GM19351 (cell line): Measurements from ENCODE around the gene PRM2.
A peak's percentile ranks its signal among the peaks of the same experiment; 100 is the strongest.
"Not testable (repeated sequence)": the region's sequence is repeated elsewhere in the genome, so short reads cannot be mapped to it uniquely, and the experiment has no call there.

ENCODE experiments used
- ATAC-seq: cut with Tn5 transposase; IDR thresholded peaks from one replicate; pipeline ENCODE4 v1.9.1; 2021; ENCODE audit warnings: mild to moderate bottlenecking, moderate library complexity; ENCODE audit not compliant: unreplicated experiment

PRM2 gene

DNA sequence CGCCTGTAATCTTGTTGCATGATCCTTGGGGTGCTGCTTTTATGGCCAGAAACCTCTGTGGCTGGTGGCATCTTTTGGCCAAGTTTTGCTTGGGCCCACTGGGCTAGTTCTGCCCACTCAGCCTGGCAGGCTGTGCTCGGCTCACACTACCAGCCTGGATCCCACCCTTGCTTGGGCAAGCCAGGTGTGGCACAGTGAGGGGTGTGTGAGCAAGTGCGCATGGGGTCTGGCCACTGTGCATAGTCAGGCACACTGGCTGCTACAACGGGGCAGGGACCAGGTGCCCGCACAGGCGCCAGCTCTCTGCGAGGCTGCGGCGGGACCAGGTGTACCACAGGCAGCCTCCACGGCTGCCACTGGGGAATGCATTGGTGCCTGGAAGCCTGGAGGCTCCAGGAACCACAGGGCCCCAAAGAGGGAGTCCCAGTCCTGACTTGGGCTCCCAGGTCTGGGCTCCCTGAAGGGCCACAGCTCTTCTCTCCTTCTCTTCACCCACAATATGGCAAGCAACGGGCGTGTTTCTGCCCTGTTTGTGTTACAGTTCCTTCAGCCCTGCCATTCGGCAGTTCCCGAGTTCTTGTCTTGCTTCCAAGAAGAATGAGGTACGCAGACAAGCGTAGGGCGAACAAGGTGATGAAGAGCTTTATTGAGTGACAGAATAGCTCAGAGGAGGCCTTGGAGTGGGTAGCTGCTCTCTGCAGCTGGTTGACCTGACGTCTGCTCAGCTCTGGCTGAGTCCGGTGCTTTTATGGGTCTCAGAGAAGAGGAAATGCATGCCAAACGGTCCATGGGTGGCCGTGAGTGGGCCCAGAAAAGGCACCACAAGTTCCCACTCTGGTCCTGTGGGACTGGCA lies 31.6 kb upstream of the PRM2 start:
- ATAC-seq: no peak

GRCh38 chr16:11306997-11307638 lies 30.8 kb upstream of the PRM2 start:
- no peak for ATAC-seq

- no peak for ATAC-seq
Measured at GRCh38 chr16:11306381-11306780, 30.1 kb upstream of the PRM2 start.

GRCh38 chr16:11303405-11304138 lies 27.3 kb upstream of the PRM2 start:
- no peak for ATAC-seq

DNA sequence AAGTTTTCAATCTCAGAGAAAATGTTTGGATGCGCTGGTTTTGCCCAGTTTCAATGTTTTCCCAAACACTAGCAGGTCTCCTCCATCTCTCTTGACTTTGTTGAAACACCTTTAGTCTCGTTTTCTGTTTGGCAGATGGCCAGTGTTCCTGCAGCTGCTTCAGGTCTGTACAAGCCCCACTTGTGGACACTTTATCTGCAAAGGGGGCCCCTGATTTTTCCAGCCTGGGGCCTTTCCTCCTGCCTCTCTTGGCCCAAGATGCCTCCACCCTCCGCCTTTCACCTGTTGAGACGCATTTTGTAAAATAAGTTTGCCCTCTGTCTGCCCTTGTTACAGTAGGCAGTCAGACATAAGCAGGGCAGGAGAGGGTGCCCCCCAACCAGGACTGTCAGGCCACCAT lies 26.7 kb upstream of the PRM2 start:
- ATAC-seq: no peak

GRCh38 chr16:11301645-11302501 lies 25.6 kb upstream of the PRM2 start:
- ATAC-seq: no peak

DNA sequence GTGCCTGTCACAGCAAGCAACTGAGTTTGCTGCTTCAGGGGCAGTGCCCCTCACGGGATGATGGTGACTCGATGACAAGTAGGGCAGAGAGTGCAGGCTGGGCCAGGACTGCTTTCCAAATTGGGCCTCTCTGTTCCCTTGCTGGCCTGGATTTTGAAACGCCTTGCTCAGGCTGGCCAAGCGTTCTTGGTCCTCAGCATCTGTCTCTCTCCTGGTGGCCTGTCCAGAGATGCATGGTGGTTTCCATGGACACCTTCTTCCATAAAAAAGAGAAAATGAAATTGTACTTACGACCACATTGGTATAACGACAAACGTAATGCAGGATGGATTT lies 24.2 kb upstream of the PRM2 start:
- no peak for ATAC-seq

GRCh38 chr16:11299865-11300559 lies 23.7 kb upstream of the PRM2 start:
- no peak for ATAC-seq

- not testable (repeated sequence) for ATAC-seq
Measured at GRCh38 chr16:11298950-11299547, 22.8 kb upstream of the PRM2 start.

DNA sequence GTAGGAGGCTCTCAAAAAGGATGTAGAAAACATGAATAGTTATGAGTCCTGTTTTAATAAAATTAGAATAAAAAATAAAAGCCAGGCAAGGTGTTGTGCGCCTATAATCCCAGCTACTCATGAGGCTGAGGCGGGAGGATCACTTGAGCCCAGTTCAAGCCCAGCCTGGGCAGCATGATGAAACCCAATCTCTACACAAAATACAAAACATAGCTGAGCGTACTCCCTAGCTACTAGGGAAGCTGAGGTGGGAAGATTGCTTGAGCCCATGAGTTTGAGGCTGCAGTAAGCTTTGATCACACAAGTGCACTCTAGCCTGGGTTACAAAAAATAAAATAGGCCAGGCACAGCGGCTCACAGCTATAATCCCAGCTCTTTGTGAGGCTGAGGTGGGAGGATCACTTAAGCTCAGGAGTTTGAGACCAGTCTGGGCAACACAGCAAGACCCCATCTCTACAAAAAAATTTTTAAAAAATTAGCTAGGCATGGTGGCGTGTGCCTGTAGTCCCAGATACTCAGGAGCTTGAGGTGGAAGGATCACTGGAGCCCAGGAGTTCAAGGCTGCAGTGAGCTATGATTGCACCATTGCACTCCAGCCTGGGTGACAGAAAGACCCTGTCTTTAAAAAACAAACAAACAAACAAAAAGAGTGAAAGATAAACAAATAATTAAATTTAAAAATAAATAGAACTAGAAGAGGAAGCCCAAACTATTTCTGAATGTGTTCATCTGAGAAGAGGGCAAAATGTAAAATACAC lies 22.0 kb upstream of the PRM2 start:
- ATAC-seq: no peak

- peak; percentile 74 for ATAC-seq
Measured at GRCh38 chr16:11297492-11298142, 21.3 kb upstream of the PRM2 start.

- peak; percentile 26 for ATAC-seq
Measured at GRCh38 chr16:11296706-11297491, 20.6 kb upstream of the PRM2 start.

GRCh38 chr16:11296351-11296705 lies 20.0 kb upstream of the PRM2 start:
- ATAC-seq: no peak

DNA sequence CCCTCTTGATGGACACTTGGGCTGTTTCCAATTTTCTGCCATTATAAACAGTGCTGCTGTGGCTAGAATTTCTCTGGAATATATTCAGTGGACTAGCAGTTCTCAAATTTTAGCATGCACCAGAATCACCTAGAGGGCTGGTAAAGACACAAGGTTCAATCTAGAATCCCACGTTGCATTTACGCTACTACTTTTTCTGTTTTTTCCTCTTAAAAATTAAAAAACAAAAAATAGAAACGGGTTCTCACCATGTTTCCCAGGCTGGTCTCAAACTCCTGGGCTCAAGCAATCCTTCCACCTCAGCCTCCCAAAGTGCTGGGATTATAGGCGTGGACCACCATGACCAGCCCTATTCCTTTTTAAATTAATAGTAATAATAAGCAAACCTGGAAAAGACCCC lies 19.4 kb upstream of the PRM2 start:
- ATAC-seq: no peak

- no peak for ATAC-seq
Measured at GRCh38 chr16:11292076-11292748, 15.9 kb upstream of the PRM2 start.

DNA sequence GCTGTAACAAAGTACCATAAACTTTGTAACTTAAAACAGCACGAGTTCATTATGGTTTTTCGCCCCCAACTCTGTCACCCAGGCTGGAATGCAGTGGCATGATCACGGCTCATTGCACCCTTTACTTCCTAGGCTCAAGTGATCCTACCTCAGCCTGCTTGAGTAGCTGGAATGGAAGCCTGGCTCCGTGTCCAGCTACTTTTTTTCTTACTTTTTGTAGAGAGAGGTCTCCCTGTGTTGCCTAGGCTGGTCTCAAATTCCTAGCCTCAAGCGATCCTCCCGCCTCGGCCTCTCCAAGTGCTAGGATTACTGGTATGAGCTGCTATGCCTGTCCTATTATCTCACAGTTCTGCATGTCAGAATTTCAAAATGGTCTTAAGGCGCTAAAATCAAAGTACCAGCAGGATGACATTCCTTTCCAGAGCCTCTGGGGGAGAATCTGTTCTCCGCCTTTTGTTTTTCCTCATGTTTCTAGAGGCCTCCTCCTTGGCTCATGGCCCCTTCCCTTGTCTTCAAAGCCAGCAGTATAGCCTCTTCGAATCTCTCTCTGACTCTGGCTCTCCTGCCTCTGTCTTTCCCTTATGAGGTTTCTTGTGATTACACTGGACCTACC lies 14.9 kb upstream of the PRM2 start:
- no peak for ATAC-seq
